Mammary epithelial cell (primary cell): ENCODE results near the gene LCE1E.

Experiments used
- EZH2 ChIP-seq: IDR thresholded peaks from 2 replicates; pipeline ENCODE4 v1.6.1; 2012; ENCODE audit warnings: low read length, inconsistent platforms, borderline replicate concordance
- TF ChIP-seq, protein P1 (sequence below), 2 donors: IDR thresholded peaks in 1 of 2; conservative IDR thresholded peaks in 1 of 2; 2 replicates each; pipeline ENCODE4 v1.5.1; 2011 to 2012; ENCODE audit warnings: inconsistent platforms in 2 of 2, low read length in 2 of 2, mild to moderate bottlenecking in 2 of 2, control low read depth in 1 of 2, low read depth in 1 of 2; ENCODE audit not compliant: insufficient read depth in 1 of 2; ENCODE audit errors: extremely low read depth in 1 of 2

DNA sequence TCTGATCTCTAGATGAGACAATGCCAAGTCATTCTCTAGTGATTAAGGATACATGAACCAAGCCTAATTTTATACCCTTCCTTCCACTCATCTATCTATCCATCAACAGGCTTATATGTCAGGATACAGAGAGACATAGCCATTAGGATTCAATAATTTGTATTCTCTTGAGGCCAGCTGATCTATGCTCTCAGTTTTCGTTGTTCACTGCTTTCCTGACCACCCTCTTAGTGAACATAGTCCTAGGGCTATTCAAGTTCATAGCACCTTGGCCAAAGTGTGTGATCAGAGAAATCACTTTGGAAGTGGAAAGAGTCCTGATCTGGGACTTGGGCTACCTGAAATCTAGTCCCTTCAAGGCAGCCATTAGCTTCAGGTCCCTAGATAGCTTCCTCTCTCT lies 32.5 kb upstream of the LCE1E start:
- TF ChIP-seq EZH2 = no peak
- TF ChIP-seq, protein P1, sequence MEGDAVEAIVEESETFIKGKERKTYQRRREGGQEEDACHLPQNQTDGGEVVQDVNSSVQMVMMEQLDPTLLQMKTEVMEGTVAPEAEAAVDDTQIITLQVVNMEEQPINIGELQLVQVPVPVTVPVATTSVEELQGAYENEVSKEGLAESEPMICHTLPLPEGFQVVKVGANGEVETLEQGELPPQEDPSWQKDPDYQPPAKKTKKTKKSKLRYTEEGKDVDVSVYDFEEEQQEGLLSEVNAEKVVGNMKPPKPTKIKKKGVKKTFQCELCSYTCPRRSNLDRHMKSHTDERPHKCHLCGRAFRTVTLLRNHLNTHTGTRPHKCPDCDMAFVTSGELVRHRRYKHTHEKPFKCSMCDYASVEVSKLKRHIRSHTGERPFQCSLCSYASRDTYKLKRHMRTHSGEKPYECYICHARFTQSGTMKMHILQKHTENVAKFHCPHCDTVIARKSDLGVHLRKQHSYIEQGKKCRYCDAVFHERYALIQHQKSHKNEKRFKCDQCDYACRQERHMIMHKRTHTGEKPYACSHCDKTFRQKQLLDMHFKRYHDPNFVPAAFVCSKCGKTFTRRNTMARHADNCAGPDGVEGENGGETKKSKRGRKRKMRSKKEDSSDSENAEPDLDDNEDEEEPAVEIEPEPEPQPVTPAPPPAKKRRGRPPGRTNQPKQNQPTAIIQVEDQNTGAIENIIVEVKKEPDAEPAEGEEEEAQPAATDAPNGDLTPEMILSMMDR (conservative IDR thresholded peaks at IDR 0.05 in 1 of 2, IDR thresholded peaks at IDR 0.05 in 1 of 2; ENCODE audit: extremely low read depth in 1 of 2, insufficient read depth in 1 of 2, low read depth in 1 of 2, low read length in 2 of 2) = no peak
